GM19468 (cell line): ENCODE results near the gene TPRKB.
"Not testable (repeated sequence)": the region's sequence is repeated elsewhere in the genome, so short reads cannot be mapped to it uniquely, and the experiment has no call there.

Experiments used
- ATAC-seq: cut with Tn5 transposase; IDR thresholded peaks from one replicate; pipeline ENCODE4 v1.9.1; 2021; ENCODE audit warnings: mild to moderate bottlenecking, moderate library complexity, moderate number of reproducible peaks; ENCODE audit not compliant: unreplicated experiment; ENCODE audit errors: extremely low read depth

The TPRKB gene

DNA sequence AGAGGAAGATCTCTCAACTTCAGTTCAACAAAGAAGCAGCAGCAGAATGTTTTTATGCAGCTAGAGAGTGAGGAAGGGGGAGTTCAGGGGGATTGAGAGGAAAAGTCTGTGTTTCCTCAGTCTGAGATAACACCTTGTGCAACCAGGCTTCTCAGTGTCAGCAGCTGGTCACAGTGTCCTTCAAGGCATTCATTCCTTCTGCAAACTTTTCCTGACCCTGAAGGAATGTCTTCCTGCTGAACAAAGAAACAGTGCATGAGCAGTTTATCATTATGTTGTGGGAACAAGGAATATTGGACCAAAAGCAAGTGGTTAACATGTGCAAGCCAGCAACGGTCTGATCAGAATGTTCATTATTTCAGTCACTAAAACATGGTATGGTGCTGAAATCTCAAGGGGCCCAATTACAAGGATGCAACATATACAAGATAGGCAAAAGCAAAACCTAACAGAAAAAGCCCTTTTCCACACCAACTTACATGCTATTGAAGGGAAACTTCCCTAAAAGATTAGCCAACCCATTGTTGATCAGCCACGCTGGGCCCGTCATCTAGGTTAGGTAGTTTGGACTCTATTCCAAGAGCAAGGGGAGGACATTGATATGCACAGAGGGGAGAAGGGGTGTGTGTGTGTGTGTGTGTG is 34.2 kb downstream of the TPRKB start:
- not testable (repeated sequence) for ATAC-seq

DNA sequence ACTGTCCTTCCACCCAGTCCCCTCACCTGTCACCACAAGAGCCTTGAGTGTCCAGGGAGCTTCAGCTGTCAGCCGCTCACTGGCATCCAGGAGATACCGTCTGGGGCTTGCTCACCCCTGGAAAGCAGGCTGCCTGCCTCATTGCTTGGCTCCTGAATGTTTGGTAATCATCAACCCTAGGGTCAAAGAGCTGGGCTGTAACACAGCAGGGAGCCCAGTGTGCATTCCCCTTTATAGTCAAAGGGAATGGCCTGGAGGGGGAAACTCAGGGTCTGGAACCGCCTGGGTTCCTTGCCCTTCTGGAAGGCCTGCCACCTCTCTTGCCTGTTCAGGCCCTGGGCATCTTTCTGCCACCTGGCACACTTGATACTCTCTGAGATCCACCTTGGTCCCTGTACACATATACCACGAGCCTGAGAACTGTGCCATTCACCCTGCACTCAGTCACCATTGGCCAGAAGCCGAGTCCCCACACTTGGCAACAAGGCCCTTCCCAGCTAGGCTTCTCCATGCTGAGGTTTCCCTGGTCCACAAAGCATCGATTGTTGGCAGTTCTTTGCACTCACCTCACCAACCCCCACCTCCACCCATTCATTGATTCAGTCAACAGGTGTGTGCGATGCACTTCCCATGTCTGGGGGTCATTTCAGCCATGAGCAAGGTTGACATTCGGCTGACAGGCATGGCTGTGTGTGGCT is 35.0 kb downstream of the TPRKB start:
- no peak for ATAC-seq

DNA sequence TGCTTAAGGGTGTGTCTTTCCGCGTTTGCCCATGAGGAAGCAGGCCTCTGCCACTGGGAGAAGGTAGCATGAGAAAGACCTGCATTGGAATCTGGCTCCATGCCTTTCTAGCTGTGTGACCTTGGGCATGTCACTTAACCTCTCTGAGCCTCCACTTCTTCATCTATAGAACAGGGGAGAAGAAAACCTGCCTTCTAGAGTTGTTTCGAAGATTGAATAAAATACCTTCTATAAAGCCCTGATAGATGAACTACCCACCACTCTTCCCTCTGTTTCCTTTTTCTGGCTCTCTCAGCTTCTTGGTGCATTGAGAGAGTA is 35.7 kb downstream of the TPRKB start:
- not testable (repeated sequence) for ATAC-seq

- ATAC-seq = no peak
Observed at GRCh38 chr2:73700661-73701447, 36.3 kb downstream of the TPRKB start.

- no peak for ATAC-seq
Observed at GRCh38 chr2:73700131-73700611, 37.0 kb downstream of the TPRKB start.

GRCh38 chr2:73699437-73699836 is 37.7 kb downstream of the TPRKB start:
- no peak for ATAC-seq

DNA sequence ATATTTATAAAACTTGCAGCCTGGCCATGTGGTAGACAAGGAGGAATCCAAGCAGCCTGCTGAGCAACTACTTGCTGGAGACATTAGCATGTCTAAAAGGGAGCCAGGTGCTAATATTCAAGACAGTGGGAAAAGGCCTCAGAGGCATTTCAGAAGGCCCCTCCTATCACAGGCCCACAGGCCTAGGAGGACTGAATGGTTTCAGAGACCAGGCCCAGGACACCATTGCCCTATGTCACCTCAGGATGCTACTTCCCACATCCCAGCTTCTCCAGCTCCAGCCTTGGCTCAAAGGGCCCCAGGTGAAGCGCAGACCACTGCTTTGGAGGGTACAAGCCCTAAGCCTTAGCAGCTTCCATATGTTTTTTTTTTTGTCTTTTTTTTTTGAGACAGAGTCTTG is 39.0 kb downstream of the TPRKB start:
- no peak for ATAC-seq

- ATAC-seq = no peak
Observed at GRCh38 chr2:73697606-73698005, 39.5 kb downstream of the TPRKB start.

DNA sequence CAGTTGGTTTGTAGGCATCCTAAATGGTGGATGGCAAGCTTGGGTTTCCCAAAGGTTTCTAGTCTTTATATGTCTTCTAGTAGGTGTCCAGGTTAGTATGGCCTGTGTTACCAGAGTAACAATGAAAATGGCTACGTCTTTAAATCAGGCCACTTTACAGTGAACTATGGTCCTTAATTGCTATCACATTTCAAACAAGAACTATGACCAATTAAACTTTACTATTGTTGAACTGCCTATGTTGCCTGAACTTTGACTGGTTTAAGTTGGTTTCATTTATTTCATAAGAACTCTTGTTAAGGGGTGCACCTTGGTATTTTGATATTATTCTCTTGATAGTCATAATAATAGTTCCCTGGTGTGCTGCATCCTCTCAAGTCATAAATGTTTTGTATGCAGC is 40.2 kb downstream of the TPRKB start:
- ATAC-seq = not testable (repeated sequence)

DNA sequence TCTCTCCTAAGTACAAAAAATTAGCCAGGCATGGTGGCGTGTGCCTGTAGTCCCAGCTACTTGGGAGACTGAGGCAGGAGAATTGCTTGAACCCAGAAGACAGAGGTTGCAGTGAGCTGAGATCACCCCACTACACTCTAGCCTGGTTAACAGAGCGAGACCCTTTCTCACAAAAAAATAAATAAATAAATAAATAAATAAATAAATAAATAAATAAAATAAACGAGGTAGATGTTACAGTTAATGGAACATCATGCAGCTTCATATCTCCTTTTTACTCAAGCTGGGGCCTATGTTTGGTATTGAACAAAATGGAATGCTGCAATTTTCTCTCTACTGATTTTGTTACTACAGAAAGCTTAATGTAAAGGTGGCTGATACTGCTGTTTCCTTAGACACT is 40.6 kb downstream of the TPRKB start:
- ATAC-seq = not testable (repeated sequence)

DNA sequence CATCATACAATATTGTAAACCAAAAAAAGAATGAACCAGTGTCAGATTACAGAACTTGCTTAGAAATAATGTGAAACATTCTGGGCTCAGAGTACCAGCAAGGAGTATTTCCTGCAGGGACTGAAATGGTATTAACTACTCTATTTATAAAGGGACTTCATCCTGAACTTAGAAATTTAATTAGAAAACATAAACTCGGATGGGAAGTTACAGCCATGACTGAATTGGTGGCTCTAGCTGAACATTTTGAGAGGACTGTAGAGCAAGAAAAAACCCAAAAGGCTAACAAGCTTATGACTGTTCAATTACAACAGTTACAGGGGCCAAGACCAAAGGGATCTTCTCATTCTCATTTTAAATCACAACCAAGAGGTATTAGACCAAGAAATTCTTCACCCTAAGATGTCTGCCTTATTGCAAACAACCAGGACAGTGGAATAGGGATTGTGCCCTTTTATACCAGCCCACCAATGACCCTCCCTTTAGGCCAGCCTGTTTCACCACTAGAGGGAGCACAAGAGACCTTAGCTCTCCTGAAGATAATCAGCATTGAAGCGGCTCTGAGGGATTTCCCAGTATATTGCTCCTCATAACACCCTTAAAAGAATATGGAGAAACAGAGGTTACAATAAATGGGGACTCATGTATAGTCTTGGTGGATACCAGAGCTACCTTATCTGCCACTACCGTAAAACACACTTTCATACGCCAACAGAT is 46.6 kb downstream of the TPRKB start:
- ATAC-seq = peak; percentile 63

GRCh38 chr2:73688494-73688893 is 48.7 kb downstream of the TPRKB start:
- not testable (repeated sequence) for ATAC-seq

- ATAC-seq = no peak
Observed at GRCh38 chr2:73685764-73686438, 51.2 kb downstream of the TPRKB start.

GRCh38 chr2:73684905-73685304 is 52.2 kb downstream of the TPRKB start:
- ATAC-seq = not testable (repeated sequence)

- ATAC-seq = not testable (repeated sequence)
Observed at GRCh38 chr2:73684325-73684724, 52.8 kb downstream of the TPRKB start.

GRCh38 chr2:73679951-73680571 is 57.1 kb downstream of the TPRKB start:
- not testable (repeated sequence) for ATAC-seq
